ENCODE results near the gene REPS2.
"Not testable (repeated sequence)": the region's sequence is repeated elsewhere in the genome, so short reads cannot be mapped to it uniquely, and the experiment has no call there.

Gene REPS2

DNA sequence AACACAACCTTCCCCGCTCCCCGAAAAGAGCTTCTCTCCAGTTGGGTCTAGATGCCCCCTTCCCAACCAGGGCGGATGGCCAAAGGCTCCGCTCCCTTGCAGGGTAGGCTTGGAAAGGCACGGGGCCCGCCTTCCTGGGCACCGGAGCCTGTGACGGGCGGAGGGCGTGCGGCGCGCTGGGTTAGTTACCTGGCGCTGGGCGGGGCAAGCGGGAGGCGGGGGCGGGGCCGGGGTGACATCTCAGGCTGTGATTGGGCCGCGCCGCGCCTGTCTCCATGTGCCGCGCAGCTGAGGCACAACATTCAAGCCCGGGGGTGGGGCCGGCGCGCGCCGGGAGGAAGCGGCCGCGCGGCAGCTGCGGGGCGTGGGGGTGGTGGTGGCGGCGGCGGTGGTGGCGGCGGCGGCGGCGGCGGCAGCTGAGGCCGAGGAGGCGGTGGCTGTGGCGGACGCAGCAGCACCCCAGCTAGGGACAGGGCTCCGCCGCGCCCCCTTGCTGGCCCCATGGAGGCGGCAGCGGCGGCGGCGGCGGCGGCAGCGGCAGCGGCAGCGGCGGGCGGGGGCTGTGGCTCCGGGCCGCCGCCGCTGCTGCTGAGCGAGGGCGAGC, at the start of gene REPS2:
Gene REPS2 (plus strand): TSS at position 298 of the 604 bp plus-strand sequence. CDS start 204 bp downstream, at position 502.
- peak; percentile 6 for DNase-seq

DNA sequence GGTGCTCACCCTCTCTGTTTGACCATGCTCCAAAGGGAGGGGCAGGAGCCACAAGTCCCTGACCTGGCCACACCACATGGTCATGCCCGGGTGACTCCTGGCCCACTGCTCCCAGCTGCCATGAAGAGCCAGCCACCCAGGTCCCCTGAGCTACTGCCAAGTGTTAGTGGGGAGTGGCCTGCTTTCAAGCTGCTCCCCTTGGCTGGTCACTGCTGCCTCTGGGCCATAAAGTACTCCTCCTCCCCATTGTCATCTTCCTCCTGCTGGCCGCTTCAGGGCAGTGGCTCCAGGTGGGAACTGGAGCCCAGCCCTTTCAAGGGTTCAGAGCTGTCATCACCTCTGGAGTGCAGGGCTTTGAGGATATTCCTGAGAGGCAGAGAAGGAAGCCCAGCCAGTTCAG, 49.0 kb upstream of the REPS2 start:
- DNase-seq = no peak

DNA sequence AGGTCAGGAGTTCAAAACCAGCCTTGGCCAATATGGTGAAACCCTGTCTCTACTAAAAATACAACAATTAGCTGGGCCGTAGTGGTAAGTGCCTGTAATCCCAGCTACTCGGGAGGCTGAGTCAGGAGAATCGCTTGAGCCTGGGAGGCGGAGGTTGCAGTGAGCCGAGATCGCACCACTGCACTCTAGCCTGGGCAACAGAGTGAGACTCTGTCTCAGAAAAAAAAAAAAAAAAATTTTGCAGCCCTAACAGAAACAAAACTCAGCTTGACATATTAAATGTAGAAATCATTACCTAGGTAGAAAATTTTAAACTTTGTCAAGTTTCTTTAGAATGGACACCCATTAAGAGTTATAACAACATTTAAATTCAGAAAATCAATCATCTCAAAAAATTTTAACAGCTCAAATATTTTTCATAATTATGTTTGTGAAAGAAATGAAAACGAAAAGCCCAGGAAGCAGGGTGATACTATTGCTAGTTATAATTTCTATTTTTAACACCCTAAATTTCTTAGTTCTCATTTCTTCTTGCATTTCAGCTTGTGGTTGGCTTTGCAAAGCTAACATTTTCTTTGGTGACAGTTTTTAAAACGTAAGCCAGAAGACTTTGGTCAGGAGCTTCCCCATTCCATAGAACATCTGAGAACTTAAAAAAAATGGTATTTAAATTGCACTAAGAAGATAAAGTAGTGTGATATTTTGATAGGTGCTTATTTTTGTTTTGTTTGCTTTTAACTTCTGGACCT, 43.0 kb upstream of the REPS2 start:
- no peak for DNase-seq

DNA sequence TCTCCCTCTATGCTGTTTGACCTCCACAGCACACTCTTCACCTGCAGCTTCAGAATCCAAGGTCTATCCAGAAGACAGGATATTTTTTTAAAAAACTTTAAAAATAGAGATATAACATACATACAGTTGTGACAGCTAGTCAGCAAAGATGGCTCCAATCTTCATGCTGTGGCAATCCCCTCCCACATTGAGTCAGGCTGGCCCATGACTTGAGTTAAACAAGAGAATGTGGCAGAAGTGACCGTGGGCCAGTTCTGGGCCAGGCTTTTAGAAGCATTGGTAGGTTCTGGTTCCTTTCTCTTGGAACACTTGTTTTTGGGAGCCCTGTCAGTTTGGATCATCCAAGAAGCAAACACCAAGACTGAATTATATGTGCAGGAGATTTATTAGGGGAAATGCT, 36.1 kb upstream of the REPS2 start:
- DNase-seq = no peak

DNA sequence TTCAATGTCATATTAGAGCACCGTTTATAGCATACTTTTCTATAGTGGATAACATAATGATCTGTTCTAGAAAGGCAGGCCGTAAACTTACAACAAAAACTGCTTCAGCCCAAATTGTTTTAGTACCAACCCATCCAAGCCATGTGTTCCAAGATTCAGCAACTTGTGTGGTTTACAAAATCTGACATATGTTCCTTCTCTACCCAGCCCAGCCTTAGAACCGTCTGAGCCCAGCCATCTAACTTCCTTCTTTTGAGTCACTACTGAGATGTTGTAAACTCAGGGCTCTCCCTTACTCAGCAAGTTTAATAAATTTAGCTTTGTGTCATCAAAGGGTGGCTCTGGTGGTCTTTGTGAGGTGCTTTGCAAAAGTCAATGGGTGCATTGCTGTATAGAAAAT, 32.4 kb upstream of the REPS2 start:
- DNase-seq = no peak

DNA sequence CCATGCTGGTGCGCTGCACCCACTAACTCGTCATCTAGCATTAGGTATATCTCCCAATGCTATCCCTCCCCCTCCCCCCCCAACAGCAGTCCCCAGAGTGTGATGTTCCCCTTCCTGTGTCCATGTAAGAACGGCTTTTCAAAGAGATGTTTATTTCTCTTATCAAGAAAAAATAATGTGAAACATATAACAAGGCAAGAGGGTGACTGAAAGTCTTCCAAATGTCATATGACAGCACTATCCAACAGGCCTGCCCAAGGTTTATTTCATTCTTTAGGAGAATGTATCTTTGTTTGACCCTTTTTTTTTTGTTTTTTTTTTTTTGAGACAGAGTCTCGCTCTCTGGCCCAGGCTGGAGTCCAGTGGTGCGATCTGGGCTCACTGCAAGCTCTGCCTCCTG, 29.9 kb upstream of the REPS2 start:
- DNase-seq = no peak

DNA sequence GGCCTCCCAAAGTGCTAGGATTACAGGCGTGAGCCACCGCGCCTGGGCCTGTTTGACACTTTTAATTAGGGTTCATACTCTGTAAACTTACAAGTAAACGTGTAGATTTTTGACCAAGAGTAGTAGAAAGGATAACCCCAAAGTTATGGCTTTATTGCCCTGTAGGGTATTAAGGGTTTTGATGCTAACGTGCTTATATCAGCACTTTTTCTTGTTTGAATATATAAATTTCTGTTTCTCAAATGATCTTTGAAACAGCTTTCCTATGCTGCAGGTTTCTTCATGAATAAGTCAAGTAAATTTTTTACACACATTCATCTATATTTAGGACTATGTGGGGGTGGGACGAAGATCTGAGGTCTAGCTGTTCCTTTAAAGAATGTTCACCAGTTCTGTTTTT, 29.3 kb upstream of the REPS2 start:
- no peak for DNase-seq

DNA sequence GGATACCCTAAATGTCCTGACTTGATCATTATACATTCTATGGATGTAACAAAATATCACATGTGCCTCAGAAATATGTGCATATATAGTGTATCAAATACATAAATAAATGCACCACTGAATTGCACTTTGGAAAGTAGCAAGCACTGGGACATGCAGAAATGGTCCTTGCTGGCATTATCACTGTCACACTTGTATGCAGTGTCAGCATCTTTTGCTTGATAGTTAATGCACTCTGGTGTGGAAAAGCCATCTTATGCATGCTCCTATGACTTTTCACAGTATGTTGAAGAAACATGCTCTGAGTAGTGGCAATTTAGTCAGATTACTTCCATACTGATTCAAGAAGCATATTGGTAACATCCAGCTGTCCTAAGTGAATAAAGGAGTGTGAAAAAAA, 27.5 kb upstream of the REPS2 start:
- DNase-seq = no peak

DNA sequence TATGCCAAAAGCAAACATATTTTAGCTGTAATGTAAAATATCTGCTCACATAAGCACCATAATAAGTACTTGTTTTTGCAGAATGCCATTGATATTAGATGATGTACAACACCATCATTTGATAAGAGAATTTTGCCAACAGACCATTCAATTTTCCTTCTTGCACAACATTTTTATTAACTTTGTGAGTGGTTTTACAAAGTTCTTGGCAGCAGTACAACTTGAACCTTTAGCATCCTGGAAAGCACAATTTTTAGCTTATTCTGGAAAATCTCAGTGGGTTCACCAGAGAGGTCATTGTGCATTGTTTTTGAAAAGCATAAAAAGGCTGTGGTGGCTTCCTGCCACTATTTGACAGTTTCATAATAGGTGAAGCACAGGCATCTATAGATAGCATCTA, 26.4 kb upstream of the REPS2 start:
- DNase-seq = no peak

DNA sequence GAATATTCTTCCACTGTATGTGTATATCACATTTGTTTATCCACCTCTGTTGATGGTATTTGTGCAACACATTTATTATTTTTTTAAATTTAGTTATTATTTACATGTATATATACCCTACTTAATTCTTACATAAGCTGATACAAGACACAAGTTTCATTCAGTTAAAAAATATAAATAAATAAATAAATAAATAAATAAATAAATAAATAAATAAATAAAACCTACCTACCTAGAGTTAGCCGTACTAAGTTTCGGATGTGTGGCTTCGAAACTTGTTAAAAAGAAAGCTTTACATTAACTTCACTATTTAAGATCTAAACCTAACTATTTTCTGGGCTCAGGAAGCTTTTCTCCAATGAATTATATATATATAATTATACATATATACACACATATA, 23.3 kb upstream of the REPS2 start:
- DNase-seq = no peak

DNA sequence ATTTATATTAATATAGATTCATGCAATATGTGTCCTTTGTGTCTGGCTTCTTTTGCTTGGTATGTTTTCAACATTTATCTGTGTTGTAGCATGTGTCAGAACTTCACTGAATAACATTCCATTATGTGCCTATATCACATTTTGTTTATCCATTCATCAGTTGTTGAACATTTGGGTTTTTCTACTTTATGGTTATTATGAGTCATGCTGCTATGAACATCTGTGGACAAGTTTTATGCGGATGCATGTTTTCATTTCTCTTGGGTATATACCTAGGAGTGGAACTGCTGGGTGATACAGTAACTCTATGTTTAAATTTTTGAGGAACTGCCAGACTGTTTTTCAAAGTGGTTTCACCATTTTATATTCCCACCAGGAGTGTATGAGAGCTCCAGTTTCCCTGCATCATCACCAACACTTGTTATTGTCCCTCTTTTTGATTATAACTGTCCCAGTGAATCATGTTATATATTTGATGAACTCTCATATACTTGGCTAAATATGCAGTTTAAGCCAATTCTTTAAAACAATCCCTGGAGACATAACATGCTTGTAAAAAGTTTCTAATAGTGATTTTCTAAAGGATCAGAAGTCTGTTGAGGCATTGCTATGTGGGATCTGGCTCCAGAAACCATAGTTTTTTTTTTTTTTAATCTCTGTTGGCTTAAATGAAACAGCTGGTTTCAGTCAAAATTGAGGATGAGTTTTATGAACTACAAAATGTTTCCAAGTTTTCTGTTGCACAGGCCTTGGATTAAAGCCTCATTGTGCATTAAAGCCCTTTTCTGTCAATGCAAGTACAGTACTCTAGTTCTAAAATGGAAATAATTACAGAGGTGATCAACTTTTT, 21.6 kb upstream of the REPS2 start:
- no peak for DNase-seq

DNA sequence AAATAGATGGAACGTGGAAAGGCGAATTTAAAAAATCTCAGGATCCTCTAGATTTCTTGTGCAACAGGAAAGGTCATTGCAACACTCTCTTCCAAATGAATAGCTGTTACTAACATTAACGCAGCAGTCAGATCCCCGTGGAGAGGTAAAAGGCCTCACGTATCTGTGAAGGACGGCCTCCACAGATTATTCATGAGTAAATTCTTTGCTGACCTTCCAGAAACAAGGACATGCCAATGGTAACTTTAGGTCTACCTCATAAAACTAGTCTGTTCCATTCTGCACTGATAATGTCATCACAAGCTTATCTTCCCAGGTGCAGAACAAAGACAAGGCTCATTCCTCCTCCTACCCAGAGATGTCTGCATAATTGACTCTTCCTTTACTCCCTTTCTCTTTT, 16.1 kb upstream of the REPS2 start:
- DNase-seq = no peak

DNA sequence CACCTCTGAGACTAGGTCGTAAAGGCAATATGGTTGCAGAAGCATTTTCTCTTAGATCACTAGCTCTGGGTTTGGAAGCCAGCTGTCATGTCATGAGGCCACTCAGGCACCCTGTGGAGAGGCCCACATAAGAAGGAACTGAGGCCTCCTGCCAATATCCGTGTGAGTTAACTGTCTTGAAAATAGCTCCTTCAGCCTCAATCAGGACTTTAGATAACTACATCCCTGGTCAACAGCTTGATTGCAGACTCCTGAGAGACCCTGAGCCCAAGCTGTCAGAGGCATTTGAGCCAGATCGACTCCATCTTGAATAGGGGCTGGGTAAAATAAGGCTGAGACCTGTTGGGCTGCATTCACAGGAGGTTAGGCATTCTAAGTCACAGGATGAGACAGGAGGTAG, 15.1 kb upstream of the REPS2 start:
- no peak for DNase-seq

DNA sequence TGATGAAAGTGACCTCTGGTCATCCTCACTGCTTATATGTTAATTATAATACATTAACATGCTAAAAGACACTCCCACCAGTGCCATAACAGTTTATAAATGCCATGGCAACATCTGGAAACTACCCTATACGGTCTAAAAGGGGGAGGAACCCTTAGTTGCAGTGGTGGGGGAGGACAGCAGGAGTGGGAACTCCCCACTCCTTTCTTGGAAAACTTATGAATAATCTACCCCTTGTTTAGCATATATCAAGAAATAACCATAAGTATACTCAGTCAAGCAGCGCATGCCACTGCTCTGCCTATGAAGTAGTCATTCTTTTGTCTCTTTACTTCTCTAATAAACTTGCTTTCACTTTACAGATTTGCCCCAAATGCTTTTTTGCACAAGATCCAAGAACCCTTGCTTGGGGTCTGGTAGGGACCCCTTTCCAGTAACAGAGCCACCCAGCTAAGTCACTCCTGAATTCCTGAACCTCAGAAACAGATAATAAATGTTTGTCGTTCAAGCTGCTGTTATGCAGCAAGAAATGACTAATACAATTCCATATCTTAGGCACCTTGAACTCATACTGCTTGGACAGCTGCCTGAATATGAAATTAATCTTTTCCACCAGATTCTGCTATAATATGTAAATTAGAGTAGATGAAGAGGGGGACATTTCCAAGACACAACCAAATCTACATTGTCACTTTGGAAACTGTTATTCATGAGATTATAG, 14.4 kb upstream of the REPS2 start:
- DNase-seq = no peak

DNA sequence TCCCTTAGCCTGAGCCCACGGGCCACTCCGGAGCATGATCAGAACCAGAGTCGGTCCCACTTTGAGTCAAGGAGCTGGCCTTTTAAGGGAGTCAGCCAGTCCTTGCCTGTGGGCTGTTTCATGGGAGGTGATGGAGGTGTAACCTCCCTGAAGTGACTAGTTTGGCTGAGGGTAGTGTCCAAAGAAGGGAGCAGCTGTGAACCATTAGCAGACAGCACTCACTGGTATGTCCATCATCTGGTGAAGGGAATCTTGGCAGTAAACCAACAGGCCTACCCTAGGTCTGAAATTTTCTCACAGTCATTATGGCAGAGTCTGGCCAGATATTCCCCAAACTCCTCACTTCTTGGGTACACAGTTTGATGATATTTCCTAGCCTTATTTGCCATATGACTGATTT, 12.3 kb upstream of the REPS2 start:
- DNase-seq = no peak

DNA sequence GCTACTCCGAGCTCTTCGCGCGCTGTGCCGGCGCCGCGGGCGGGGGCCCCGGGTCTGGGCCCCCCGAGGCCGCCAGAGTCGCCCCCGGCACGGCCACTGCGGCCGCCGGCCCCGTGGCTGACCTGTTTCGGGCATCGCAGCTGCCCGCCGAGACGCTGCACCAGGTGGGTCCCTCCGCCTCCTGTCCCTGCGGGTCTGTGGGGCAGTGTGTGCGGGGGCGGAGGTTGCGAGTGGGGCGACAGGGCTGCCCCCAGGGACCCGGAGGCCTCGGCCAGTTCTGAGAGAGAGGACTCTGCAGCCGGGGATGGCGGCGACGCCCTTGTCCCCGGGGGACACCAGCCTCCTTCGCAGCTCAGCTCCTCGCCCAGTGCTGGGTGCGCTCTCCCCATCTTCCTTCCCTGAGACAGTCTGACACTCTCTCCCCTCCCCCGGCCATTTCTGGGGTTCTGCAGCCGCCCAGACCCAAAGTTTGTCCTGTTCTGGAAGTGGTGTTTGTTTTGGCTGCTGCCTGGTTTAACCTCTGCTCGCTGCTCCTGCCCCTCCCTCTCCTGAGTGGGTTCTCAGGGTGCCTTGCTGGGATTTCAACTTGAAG, 609 bp downstream of the REPS2 start:
- no peak for DNase-seq

DNA sequence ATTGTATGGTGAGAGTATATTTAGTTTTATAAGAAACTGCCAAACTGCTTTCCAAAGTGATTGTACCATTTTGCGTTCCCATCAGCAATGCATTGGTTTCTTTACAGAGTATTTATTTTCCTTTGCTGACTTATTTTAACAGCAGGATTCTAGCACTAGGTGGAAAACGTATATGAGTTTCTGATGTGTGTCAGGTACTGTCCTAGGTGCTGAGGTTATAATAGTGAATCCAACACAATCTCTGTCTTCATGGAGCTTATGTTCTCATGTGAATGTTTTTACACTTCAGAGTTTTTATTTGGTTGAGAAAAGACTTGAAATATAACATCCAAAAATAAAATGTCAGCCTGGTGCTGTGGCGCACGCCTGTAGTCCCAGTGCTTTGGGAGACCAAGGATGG, 4.0 kb downstream of the REPS2 start:
- DNase-seq = no peak

DNA sequence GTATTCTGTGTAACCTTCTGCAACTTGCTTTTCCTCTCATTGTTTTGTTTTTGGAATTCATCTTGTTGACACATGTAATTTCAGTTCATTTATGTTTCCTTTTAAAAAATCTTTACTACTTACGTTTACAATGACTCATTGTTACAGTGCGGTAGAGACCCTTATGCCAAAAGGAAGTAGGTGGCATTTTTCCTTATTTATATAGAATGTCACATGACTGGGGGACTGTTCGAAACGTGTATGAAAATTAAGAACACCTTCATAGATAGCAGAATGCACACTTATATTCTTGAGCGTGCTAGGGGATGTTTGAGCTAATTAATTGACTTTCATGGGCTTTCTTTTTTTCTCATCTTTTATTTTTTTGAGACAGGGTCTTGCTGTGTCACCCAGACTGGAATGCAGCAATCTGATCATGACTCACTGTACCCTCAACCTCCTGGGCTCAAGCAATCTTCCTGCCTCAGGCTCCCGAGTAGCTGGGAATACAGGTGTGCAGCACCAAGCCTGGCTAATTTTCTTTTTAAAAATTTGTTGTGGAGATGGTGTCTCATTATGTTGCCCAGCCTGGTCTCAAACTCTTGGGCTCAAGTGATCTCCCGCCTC, 7.3 kb downstream of the REPS2 start:
- DNase-seq = no peak

DNA sequence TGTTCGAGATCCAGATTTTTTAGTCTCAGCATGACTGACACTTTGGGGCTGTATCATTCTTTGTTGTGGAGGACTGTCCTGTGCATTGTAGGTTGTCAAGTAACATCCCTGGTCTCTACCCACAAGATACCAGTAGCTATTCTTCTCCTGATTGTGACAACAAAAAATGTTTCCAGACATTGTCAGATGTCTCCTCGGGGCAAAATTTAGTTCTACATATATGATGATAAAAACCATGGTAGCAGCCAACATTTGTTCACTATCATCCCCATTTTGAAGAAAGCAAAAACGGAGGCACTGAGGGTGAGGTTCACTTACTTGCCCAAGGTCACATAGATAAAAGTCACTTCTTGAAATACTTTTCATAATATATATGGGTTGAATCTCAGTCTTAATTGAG, 11.3 kb downstream of the REPS2 start:
- DNase-seq = no peak

DNA sequence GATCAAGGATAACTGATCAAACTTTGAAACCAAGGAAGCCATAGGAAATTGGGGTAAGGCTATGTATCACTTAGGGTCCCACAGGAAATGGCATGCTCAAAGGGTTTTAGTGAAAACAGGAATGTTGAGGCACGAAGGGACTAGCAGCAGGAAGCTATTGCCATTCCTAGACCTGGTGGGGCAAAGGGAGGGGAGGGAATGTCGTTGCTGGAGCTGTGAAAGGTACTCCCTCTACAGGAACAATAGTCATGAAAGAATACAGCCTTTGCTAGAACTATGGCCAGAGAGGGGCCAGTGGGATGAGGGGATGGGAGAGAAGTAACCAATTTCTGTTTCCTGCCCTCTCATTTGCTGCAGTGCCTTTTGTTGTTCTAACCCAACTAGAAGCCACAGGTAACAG, 11.9 kb downstream of the REPS2 start:
- DNase-seq = no peak

DNA sequence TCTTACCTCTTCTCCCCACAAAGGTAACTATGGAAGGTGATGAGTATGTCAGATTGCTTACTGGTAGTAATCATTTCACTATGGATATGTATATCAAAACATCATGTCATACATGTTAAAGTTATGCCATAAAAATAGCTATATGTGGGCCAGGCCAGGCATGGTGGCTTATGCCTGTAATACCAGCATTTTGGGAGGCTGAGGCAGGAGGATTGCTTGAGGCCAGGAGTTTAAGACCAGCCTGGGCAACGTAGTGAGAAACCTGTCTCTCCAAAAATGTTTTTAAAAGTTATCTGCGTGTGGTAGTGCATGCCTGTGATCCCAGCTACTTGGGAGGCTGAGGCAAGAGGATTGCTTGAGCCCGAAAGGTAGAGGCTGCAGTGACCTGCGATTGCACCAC, 16.2 kb downstream of the REPS2 start:
- DNase-seq = not testable (repeated sequence)

DNA sequence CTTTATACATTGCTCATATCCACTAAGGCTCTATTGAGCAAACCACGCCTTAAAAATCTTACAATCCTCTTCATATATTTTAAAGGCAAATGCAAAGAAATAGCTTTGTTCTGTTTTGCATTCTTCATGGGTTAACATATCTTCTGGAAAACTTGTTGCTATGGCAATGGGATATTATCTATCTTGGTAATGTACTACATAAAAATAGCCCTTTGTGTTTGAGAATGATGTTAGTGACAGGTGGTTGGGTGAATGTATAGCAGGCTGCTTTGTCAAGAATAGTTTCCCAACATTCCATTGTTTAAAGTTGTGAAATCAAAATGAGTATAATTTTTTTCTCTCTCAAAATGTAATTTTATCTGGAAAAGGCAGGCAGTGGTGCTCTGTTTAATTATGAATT, 16.8 kb downstream of the REPS2 start:
- DNase-seq = no peak

DNA sequence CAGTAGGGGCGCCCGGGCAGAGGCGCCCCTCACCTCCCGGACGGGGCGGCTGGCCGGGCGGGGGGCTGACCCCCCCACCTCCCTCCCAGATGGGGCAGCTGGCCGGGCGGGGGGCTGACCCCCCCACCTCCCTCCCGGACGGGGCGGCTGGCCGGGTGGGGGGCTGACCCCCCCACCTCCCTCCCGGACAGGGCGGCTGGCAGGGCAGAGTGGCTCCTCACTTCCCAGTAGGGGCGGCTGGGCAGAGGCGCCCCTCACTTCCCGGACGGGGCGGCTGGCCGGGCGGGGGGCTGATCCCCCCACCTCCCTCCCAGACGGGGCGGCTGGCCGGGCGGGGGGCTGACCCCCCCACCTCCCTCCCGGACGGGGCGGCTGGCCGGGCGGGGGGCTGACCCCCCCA, 18.5 kb downstream of the REPS2 start:
- DNase-seq = not testable (repeated sequence)

Data from cortex of kidney (tissue), 1 donor.